Gastrocnemius medialis (tissue), 4 donors: ENCODE results near the gene MICAL1. TPM values are rescaled to one million over a fixed set of nuclear protein-coding genes. Genes with fewer than 3 reads are reported as not detected.

Source experiments
- ATAC-seq, 2 donors: fragments of 150-250 bp; one replicate each; pipeline ENCODE4 v1.9.1; 2016
- DNase-seq, 2 donors: peaks; one replicate each; pipeline ENCODE4 v3.0.0-alpha.2; 2019
- H3K27ac ChIP-seq, 4 donors: fragments of 200-600 bp; sonication (generic); 1 replicate in 1 of 4; 2 replicates in 3 of 4; pipeline ENCODE4 v1.5.1; 2016 to 2018; ENCODE audit warnings: mild to moderate bottlenecking in 2 of 4, moderate library complexity in 1 of 4
- H3K27me3 ChIP-seq, 3 donors: fragments of 200-600 bp; sonication (generic) in 2 of 3; 1 replicate in 1 of 3; 2 replicates in 2 of 3; pipeline versions ENCODE4 v1.5.1 to v1.6.0; 2016 to 2019; ENCODE audit warnings: mild to moderate bottlenecking in 1 of 3, moderate library complexity in 1 of 3
- H3K36me3 ChIP-seq, 2 donors: fragments of 200-600 bp; sonication (generic) in 1 of 2; one replicate each; pipeline ENCODE4 v1.5.1; 2017 to 2018
- H3K4me1 ChIP-seq, 2 donors: fragments of 200-600 bp; sonication (generic) in 1 of 2; one replicate each; pipeline ENCODE4 v1.5.1; 2016 to 2017; ENCODE audit warnings: mild to moderate bottlenecking in 2 of 2
- H3K4me3 ChIP-seq, 4 donors: fragments of 200-600 bp; sonication (generic) in 3 of 4; 1 replicate in 1 of 4; 2 replicates in 3 of 4; pipeline ENCODE4 v1.5.1; 2016 to 2019; ENCODE audit warnings: mild to moderate bottlenecking in 2 of 4
- H3K9me3 ChIP-seq, 3 donors: fragments of 200-600 bp; sonication (generic) in 2 of 3; 1 replicate in 1 of 3; 2 replicates in 2 of 3; pipeline ENCODE4 v1.5.1; 2016 to 2019
- POLR2A ChIP-seq, 2 donors: fragments of 450-650 bp; IDR thresholded peaks; one replicate each; pipeline ENCODE4 v1.6.1; 2017; ENCODE audit warnings: antibody characterized with exemption in 2 of 2, mild to moderate bottlenecking in 2 of 2, moderate library complexity in 2 of 2
- in situ Hi-C, 4 donors: fragments of 200-750 bp; cut with MboI; loops; one replicate each; pipeline versions ENCODE4 v1.15.0 to v1.8.0; 2017; ENCODE audit warnings: low sequenced_read_pairs in 4 of 4
- intact Hi-C: fragments of 100-400 bp; cut with DNase I; formaldehyde crosslinking; loops from one replicate; pipeline ENCODE4 v1.15.1; 2023; ENCODE audit warnings: low total_unique reads
- total RNA-seq, 4 donors: library from RNA; depleted of rRNA; stranded (reverse); fragments of >200 nt; gene quantifications; one replicate each; pipeline versions ENCODE4 v1.1.0 to v1.2.3, GENCODE V29; 2016
- TF ChIP-seq, protein P1 (sequence below), 5 experiments: fragments of 450-650 bp in 3 of 5; fragments of 200-600 bp in 2 of 5; sonication (generic) in 2 of 5; IDR thresholded peaks in 4 of 5; conservative IDR thresholded peaks in 1 of 5; 1 replicate in 4 of 5; 2 replicates in 1 of 5; pipeline ENCODE4 v1.5.1; 2016 to 2019; ENCODE audit warnings: antibody characterized with exemption in 5 of 5, mild to moderate bottlenecking in 3 of 5, moderate library complexity in 3 of 5

MICAL1 gene
- total RNA-seq, 4 donors from 2014 or later = 6.0 to 11.6 (median 8.0) TPM

DNA sequence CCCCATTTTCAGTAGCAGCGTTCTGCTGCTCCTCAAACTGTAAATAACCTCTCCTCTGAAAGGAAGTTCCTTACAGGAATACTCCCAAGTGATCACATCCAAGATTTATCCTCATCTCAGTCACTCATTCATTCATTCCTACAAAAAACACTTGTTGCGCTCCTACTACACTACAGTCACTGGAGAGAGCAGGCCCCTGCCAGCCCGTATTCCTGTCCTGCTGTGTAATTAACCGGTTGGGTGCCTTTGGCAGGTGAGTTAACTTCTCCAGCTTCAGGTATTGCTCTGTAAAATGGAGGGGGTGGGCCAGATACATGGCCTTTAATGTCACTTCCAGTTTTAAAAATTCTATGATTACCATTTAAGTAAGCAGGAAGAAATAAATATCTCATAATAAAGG, 42.5 kb upstream of the MICAL1 start:
- ATAC-seq = no peak
- intact Hi-C loops = no loop called here

DNA sequence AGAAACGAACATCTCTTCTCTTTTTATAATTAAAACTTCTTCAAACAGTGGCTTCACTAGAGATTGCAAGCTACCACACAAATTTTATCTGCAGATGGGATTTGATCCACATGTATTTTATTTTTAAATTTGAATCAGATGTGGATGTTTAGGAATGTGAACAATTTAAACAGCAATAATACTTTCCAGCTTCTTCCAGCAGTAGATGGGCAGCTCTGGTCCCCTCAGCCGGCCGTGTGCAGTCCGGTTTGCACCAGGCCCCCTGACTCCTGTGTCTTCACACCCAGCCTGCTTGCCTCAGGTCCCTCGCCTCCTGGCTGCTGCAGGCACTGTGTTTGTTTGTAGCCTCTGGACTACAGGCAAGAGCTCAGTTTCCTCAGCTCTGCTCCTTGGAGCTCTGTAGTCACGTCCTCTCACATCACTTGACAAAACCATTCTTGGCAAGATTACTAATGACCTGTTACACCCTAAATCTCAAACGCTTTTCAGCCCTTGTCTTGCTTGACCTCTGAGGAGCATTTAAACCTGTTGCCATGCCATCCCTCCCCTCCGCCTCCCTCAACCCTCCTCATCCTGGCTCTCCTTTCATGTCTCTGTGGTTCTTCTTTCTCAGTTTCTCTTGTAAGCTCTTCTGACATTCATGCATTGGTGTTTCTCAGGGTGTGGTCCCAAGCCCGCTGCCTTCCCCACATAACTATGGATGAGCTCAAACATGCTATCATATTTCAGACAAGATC, 40.6 kb upstream of the MICAL1 start:
- DNase-seq (no peak), ATAC-seq (no peak)
- H3K27ac ChIP-seq = no peak overlapping the region
- H3K4me3 ChIP-seq = no peak overlapping the region
- H3K4me1 ChIP-seq = no peaks in the 10 kb centered on the region
- TF ChIP-seq POLR2A (IDR thresholded peaks at IDR 0.05) = no peak
- intact Hi-C loops (no loop called here), in situ Hi-C loops (no loop called here)
- no peaks in the 10 kb centered on the region for H3K9me3 ChIP-seq
- H3K27me3 ChIP-seq = no peaks in the 10 kb centered on the region
- no peaks in the 10 kb centered on the region for H3K36me3 ChIP-seq

More for the DNA sequence above, 42.5 kb upstream of the MICAL1 start:
- in situ Hi-C loops = no loop called here
- H3K4me3 ChIP-seq = no peak overlapping the region
- no peaks in the 10 kb centered on the region for H3K36me3 ChIP-seq
- H3K27ac ChIP-seq = no peak overlapping the region
- no peaks in the 10 kb centered on the region for H3K9me3 ChIP-seq
- no peaks in the 10 kb centered on the region for H3K27me3 ChIP-seq
- TF ChIP-seq, protein P1, sequence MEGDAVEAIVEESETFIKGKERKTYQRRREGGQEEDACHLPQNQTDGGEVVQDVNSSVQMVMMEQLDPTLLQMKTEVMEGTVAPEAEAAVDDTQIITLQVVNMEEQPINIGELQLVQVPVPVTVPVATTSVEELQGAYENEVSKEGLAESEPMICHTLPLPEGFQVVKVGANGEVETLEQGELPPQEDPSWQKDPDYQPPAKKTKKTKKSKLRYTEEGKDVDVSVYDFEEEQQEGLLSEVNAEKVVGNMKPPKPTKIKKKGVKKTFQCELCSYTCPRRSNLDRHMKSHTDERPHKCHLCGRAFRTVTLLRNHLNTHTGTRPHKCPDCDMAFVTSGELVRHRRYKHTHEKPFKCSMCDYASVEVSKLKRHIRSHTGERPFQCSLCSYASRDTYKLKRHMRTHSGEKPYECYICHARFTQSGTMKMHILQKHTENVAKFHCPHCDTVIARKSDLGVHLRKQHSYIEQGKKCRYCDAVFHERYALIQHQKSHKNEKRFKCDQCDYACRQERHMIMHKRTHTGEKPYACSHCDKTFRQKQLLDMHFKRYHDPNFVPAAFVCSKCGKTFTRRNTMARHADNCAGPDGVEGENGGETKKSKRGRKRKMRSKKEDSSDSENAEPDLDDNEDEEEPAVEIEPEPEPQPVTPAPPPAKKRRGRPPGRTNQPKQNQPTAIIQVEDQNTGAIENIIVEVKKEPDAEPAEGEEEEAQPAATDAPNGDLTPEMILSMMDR (IDR thresholded peaks at IDR 0.05 in 4 of 5, conservative IDR thresholded peaks at IDR 0.05 in 1 of 5) = no peak
- no peak for TF ChIP-seq POLR2A (IDR thresholded peaks at IDR 0.05)
- no peaks in the 10 kb centered on the region for H3K4me1 ChIP-seq
- no peak for DNase-seq

DNA sequence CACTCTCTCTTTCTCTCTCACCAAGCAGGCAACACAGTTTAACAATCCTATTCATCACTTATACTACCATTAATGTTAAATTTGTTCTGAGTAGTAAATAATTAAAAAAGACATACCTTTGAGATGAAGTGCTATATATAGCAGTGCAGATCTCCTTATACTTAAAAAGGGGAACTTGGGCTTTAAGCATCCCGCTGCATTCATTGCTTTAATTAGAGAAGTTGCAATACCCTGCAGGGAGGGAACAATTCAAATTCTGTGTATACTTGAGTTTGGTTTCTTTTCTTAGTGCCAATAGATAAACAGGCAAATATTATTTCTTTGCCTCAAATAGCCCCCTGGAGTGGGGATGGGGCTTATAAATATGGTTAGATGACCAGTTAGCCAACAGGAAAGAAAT, 38.3 kb upstream of the MICAL1 start:
- no peak for DNase-seq
- no peaks in the 10 kb centered on the region for H3K9me3 ChIP-seq
- intact Hi-C loops (no loop called here), in situ Hi-C loops (no loop called here)
- no peak overlapping the region for H3K4me3 ChIP-seq
- TF ChIP-seq, protein P1 (IDR thresholded peaks at IDR 0.05 in 4 of 5, conservative IDR thresholded peaks at IDR 0.05 in 1 of 5) = no peak
- no peak for TF ChIP-seq POLR2A (IDR thresholded peaks at IDR 0.05)
- no peaks in the 10 kb centered on the region for H3K4me1 ChIP-seq
- H3K27me3 ChIP-seq = no peaks in the 10 kb centered on the region
- no peak for ATAC-seq
- H3K27ac ChIP-seq = no peak overlapping the region
- H3K36me3 ChIP-seq = no peaks in the 10 kb centered on the region

DNA sequence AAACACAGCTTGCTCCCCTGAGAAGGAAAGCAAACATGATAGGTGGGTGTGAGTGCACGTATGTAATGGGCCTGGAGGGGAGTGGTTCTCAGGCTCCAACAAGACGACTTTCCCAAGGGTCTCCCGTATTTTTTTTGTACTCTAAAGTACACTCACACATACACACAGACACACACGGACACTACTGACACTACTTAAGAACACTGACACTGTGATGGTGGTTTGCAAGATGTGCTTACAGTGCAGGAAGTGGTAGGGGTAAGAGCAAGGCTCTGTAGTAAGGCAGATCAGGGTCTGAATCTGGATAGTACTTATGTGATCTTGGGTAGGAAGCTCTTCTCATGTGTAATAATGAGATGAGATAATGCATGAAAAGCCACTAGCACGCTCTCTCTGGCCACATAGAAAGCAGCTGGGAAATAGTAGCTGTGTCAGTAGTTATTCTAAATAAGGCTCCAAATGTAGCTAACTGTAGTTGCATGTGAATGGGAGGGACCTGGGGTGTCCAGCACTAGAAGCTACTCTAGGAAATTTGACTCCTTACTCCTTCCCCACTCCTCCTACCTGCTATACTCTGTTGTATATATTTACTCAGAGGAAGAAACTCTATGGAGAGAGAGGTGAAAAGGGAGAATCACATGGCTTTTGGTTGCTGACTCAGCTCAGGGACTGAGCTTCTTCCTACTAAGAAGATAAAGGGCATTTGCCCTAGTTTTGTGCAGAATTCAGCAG, 35.8 kb upstream of the MICAL1 start:
- in situ Hi-C loops = no loop called here
- no peak for ATAC-seq

DNA sequence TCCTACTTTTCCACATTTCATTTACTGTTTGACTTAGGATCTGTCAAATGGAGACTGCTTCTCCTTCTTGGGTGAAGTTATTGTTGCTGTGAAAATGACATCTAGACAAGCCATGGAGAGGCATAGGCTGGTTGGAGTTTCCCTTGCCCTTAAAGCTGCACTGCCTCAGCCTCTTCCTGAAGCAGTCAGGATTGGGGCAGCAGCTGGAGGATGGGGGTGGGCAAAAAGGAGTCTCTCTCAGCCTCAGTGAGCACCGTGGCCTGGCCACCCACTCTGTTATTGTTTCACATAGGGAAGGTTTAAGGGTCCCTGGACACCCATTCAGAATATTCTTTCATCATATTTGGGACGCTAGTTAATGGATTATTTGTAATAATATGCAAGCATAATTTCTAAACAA, 35.1 kb upstream of the MICAL1 start:
- H3K4me1 ChIP-seq = no peaks in the 10 kb centered on the region
- no peaks in the 10 kb centered on the region for H3K27me3 ChIP-seq
- ATAC-seq (no peak), DNase-seq (no peak)
- no peaks in the 10 kb centered on the region for H3K36me3 ChIP-seq
- H3K9me3 ChIP-seq = no peaks in the 10 kb centered on the region
- in situ Hi-C loops = no loop called here
- no peak overlapping the region for H3K27ac ChIP-seq
- no peak for TF ChIP-seq POLR2A (IDR thresholded peaks at IDR 0.05)
- TF ChIP-seq, protein P1 (IDR thresholded peaks at IDR 0.05 in 4 of 5, conservative IDR thresholded peaks at IDR 0.05 in 1 of 5) = no peak
- no peak overlapping the region for H3K4me3 ChIP-seq
- intact Hi-C loops = no loop called here

More for the DNA sequence above, 35.8 kb upstream of the MICAL1 start:
- TF ChIP-seq POLR2A (IDR thresholded peaks at IDR 0.05) = no peak
- TF ChIP-seq, protein P1 (IDR thresholded peaks at IDR 0.05 in 4 of 5, conservative IDR thresholded peaks at IDR 0.05 in 1 of 5) = no peak
- Histone ChIP-seq H3K4me3 (no peak overlapping the region), H3K27me3 (no peaks in the 10 kb centered on the region), H3K9me3 (no peaks in the 10 kb centered on the region), H3K4me1 (no peaks in the 10 kb centered on the region), H3K36me3 (no peaks in the 10 kb centered on the region), H3K27ac (no peak overlapping the region)
- DNase-seq = no peak
- intact Hi-C loops = no loop called here
